GM12864 (cell line): Measurements from ENCODE around the gene ELMOD1.

ENCODE experiments used
- DNase-seq: peaks from one replicate; pipeline ENCODE4 v3.0.0-alpha.2; 2011; ENCODE audit warnings: low read depth
- H3K4me3 ChIP-seq: 2 replicates; pipeline ENCODE4 v1.5.1; 2011; ENCODE audit warnings: mild to moderate bottlenecking, low read depth, low read length, control low read depth
- TF ChIP-seq, protein P1 (sequence below): IDR thresholded peaks from 2 replicates; pipeline ENCODE4 v1.5.1; 2011; ENCODE audit warnings: low read depth, mild to moderate bottlenecking, moderate library complexity, low read length, control low read depth, inconsistent platforms; ENCODE audit errors: missing control alignments

ELMOD1 gene

GRCh38 chr11:107705027-107705426 is 114.1 kb downstream of the ELMOD1 start:
- no peak for DNase-seq
- TF ChIP-seq, protein P1, sequence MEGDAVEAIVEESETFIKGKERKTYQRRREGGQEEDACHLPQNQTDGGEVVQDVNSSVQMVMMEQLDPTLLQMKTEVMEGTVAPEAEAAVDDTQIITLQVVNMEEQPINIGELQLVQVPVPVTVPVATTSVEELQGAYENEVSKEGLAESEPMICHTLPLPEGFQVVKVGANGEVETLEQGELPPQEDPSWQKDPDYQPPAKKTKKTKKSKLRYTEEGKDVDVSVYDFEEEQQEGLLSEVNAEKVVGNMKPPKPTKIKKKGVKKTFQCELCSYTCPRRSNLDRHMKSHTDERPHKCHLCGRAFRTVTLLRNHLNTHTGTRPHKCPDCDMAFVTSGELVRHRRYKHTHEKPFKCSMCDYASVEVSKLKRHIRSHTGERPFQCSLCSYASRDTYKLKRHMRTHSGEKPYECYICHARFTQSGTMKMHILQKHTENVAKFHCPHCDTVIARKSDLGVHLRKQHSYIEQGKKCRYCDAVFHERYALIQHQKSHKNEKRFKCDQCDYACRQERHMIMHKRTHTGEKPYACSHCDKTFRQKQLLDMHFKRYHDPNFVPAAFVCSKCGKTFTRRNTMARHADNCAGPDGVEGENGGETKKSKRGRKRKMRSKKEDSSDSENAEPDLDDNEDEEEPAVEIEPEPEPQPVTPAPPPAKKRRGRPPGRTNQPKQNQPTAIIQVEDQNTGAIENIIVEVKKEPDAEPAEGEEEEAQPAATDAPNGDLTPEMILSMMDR = no peak
- H3K4me3 ChIP-seq = no peak overlapping the region

GRCh38 chr11:107706531-107706930 is 115.6 kb downstream of the ELMOD1 start:
- H3K4me3 ChIP-seq = no peak overlapping the region
- no peak for DNase-seq
- TF ChIP-seq, protein P1 = no peak

- no peak overlapping the region for H3K4me3 ChIP-seq
- TF ChIP-seq, protein P1 = no peak
- DNase-seq = no peak
These were observed 116.3 kb downstream of the ELMOD1 start for GRCh38 chr11:107707215-107707671.

- TF ChIP-seq, protein P1 = no peak
- DNase-seq = no peak
- H3K4me3 ChIP-seq = no peak overlapping the region
These were observed 116.9 kb downstream of the ELMOD1 start for GRCh38 chr11:107707807-107708206.

- no peak overlapping the region for H3K4me3 ChIP-seq
- DNase-seq = no peak
These were observed 117.8 kb downstream of the ELMOD1 start for GRCh38 chr11:107708792-107709191.

DNA sequence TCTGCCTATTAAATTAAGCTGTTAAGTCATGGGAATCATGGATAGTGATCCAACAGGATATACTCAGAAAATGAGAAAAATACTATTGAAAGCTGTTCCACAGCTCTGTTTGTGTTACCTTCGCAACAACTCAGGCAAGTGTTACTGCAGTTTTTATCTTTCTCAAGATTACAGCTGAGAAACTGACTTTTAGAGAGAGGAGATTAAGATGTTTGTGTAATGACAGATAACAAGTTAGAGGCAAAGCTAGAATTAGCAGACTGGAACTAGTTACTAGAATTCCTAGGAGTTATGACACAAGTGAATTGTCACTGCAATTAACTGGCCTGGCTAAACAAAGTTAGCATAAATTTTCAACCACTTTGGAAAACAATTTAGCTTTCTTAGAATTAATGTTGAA is 119.4 kb downstream of the ELMOD1 start:
- DNase-seq = no peak
- TF ChIP-seq, protein P1 = no peak
- H3K4me3 ChIP-seq = no peak overlapping the region

More at GRCh38 chr11:107708792-107709191, 117.8 kb downstream of the ELMOD1 start:
- TF ChIP-seq, protein P1 = no peak
